Measurements from ENCODE around the gene AP3M1. TPM values are rescaled to one million over a fixed set of nuclear protein-coding genes. Genes with fewer than 3 reads are reported as not detected.

AP3M1 gene
- total and polyA plus RNA-seq, 2 donors (not counting 1 experiment from before 2014, with no cell fraction given), result 28.4 to 55.3 TPM

- Histone ChIP-seq H3K4me2 (ENCODE audit: extremely low read depth, insufficient read depth, low read length) (no peak overlapping the region), H2AFZ (ENCODE audit: low read length) (no peak overlapping the region), H3K27me3 (ENCODE audit: control insufficient read depth, insufficient read depth, low read length) (no peaks in the 10 kb centered on the region), H3K79me2 (ENCODE audit: control insufficient read depth, insufficient read depth, low read length) (peaks cover 51% of the 10 kb centered on the region), H3K9me3 (ENCODE audit: control insufficient read depth, insufficient read depth, low read depth, low read length) (no peaks in the 10 kb centered on the region), H3K4me3 (replicated peaks in 1 of 4; ENCODE audit: control extremely low read depth in 1 of 4, insufficient read depth in 1 of 4, low read depth in 3 of 4, low read length in 4 of 4) (no peak overlapping the region), H3K36me3 (ENCODE audit: control insufficient read depth, insufficient read depth, low read length) (peaks cover 15% of the 10 kb centered on the region), H3K4me1 (ENCODE audit: control insufficient read depth, extremely low read depth, insufficient read depth, low read length) (peaks cover 14% of the 10 kb centered on the region), H4K20me1 (ENCODE audit: control insufficient read depth, extremely low read depth, insufficient read depth, low read length) (no peaks in the 10 kb centered on the region), H3K9ac (ENCODE audit: insufficient read depth, low read length) (no peak overlapping the region), H3K27ac (ENCODE audit: insufficient read depth, low read length) (no peak overlapping the region)
- DNase-seq (ENCODE audit: low read depth in 2 of 2), result peak; percentile 30 to 95
- TF ChIP-seq CTCF (conservative IDR thresholded peaks at IDR 0.05 in 1 of 2, IDR thresholded peaks at IDR 0.05 in 1 of 2; ENCODE audit: low read depth in 1 of 2, low read length in 2 of 2), result no peak
- no peak for TF ChIP-seq EZH2 (IDR thresholded peaks at IDR 0.05; ENCODE audit: low read length, missing control alignments)
Measured at GRCh38 chr10:74078037-74078436, 72.6 kb downstream of the AP3M1 start.

GRCh38 chr10:74077416-74077815, 73.2 kb downstream of the AP3M1 start:
- Histone ChIP-seq H3K4me3 (replicated peaks in 1 of 4; ENCODE audit: control extremely low read depth in 1 of 4, insufficient read depth in 1 of 4, low read depth in 3 of 4, low read length in 4 of 4) (no peak overlapping the region), H3K79me2 (ENCODE audit: control insufficient read depth, insufficient read depth, low read length) (peaks cover 54% of the 10 kb centered on the region), H3K4me2 (ENCODE audit: extremely low read depth, insufficient read depth, low read length) (no peak overlapping the region), H3K4me1 (ENCODE audit: control insufficient read depth, extremely low read depth, insufficient read depth, low read length) (peaks cover 14% of the 10 kb centered on the region), H3K27ac (ENCODE audit: insufficient read depth, low read length) (no peak overlapping the region), H3K9me3 (ENCODE audit: control insufficient read depth, insufficient read depth, low read depth, low read length) (no peaks in the 10 kb centered on the region), H4K20me1 (ENCODE audit: control insufficient read depth, extremely low read depth, insufficient read depth, low read length) (no peaks in the 10 kb centered on the region), H2AFZ (ENCODE audit: low read length) (no peak overlapping the region), H3K36me3 (ENCODE audit: control insufficient read depth, insufficient read depth, low read length) (peaks cover 18% of the 10 kb centered on the region), H3K27me3 (ENCODE audit: control insufficient read depth, insufficient read depth, low read length) (no peaks in the 10 kb centered on the region), H3K9ac (ENCODE audit: insufficient read depth, low read length) (no peak overlapping the region)
- TF ChIP-seq CTCF (conservative IDR thresholded peaks at IDR 0.05 in 1 of 2, IDR thresholded peaks at IDR 0.05 in 1 of 2; ENCODE audit: low read depth in 1 of 2, low read length in 2 of 2) (no peak), EZH2 (IDR thresholded peaks at IDR 0.05; ENCODE audit: low read length, missing control alignments) (no peak)
- DNase-seq (ENCODE audit: low read depth in 2 of 2), result peak in 1 of 2 donors; percentile 55

- H3K4me1 ChIP-seq (ENCODE audit: control insufficient read depth, extremely low read depth, insufficient read depth, low read length), result peaks cover 14% of the 10 kb centered on the region
- H3K9ac ChIP-seq (ENCODE audit: insufficient read depth, low read length), result no peak overlapping the region
- no peaks in the 10 kb centered on the region for H3K9me3 ChIP-seq (ENCODE audit: control insufficient read depth, insufficient read depth, low read depth, low read length)
- no peaks in the 10 kb centered on the region for H3K27me3 ChIP-seq (ENCODE audit: control insufficient read depth, insufficient read depth, low read length)
- no peak overlapping the region for H2AFZ ChIP-seq (ENCODE audit: low read length)
- DNase-seq (ENCODE audit: low read depth in 2 of 2), result no peak
- H3K27ac ChIP-seq (ENCODE audit: insufficient read depth, low read length), result no peak overlapping the region
- no peaks in the 10 kb centered on the region for H4K20me1 ChIP-seq (ENCODE audit: control insufficient read depth, extremely low read depth, insufficient read depth, low read length)
- TF ChIP-seq EZH2 (IDR thresholded peaks at IDR 0.05; ENCODE audit: low read length, missing control alignments), result no peak
- no peak for TF ChIP-seq CTCF (conservative IDR thresholded peaks at IDR 0.05 in 1 of 2, IDR thresholded peaks at IDR 0.05 in 1 of 2; ENCODE audit: low read depth in 1 of 2, low read length in 2 of 2)
- peaks cover 18% of the 10 kb centered on the region for H3K36me3 ChIP-seq (ENCODE audit: control insufficient read depth, insufficient read depth, low read length)
- no peak overlapping the region for H3K4me2 ChIP-seq (ENCODE audit: extremely low read depth, insufficient read depth, low read length)
- H3K79me2 ChIP-seq (ENCODE audit: control insufficient read depth, insufficient read depth, low read length), result peaks cover 54% of the 10 kb centered on the region
- H3K4me3 ChIP-seq (replicated peaks in 1 of 4; ENCODE audit: control extremely low read depth in 1 of 4, insufficient read depth in 1 of 4, low read depth in 3 of 4, low read length in 4 of 4), result no peak overlapping the region
Measured at GRCh38 chr10:74076961-74077360, 73.7 kb downstream of the AP3M1 start.
